Thymus (tissue), 11 donors: ENCODE data around the gene DMBX1. TPM values are rescaled to one million over a fixed set of nuclear protein-coding genes. Genes with fewer than 3 reads are reported as not detected.

ENCODE experiments used
- DNase-seq, 9 donors: peaks; one replicate each; pipeline ENCODE4 v3.0.0-alpha.2; 2013; ENCODE audit warnings: low spot score in 9 of 9, low read depth in 6 of 9, missing footprints in 1 of 9
- H3K27ac ChIP-seq, 2 donors: one replicate each; pipeline ENCODE4 v1.5.1; 2013; ENCODE audit warnings: control low read depth in 1 of 2, low read depth in 1 of 2, low read length in 1 of 2, mild to moderate bottlenecking in 1 of 2, moderate library complexity in 1 of 2
- H3K27me3 ChIP-seq, 2 donors: one replicate each; pipeline ENCODE4 v1.5.1; 2013; ENCODE audit warnings: low read length in 1 of 2; ENCODE audit not compliant: control insufficient read depth in 2 of 2, insufficient read depth in 1 of 2
- H3K36me3 ChIP-seq, 2 donors: one replicate each; pipeline ENCODE4 v1.5.1; 2013; ENCODE audit warnings: low read length in 1 of 2, mild to moderate bottlenecking in 1 of 2, moderate library complexity in 1 of 2; ENCODE audit not compliant: control insufficient read depth in 2 of 2, insufficient read depth in 2 of 2
- H3K4me1 ChIP-seq, 2 donors: one replicate each; pipeline ENCODE4 v1.5.1; 2013; ENCODE audit warnings: low read length in 2 of 2; ENCODE audit not compliant: control insufficient read depth in 2 of 2, insufficient read depth in 2 of 2
- H3K4me3 ChIP-seq, 2 donors: one replicate each; pipeline ENCODE4 v1.5.1; 2013; ENCODE audit warnings: low read length in 2 of 2, control low read depth in 1 of 2, mild to moderate bottlenecking in 1 of 2
- H3K9me3 ChIP-seq, 2 donors: one replicate each; pipeline ENCODE4 v1.5.1; 2013; ENCODE audit warnings: low read length in 1 of 2, mild to moderate bottlenecking in 1 of 2; ENCODE audit not compliant: control insufficient read depth in 2 of 2, insufficient read depth in 1 of 2
- WGBS: extraction: QIAGEN DNeasy Blood & Tissue Kit; methylation state at CpG from one replicate; pipeline ENCODE4 v1.1.7; 2013; 5-methylcytosine and 5-hydroxymethylcytosine counted together
- polyA plus RNA-seq: library from polyadenylated mRNA; stranded (reverse); fragments of 200-250 nt; gene quantifications from one replicate; pipeline ENCODE4 v1.2.3, GENCODE V29; 2013
- total RNA-seq: library from RNA; stranded (reverse); fragments of 120-200 nt; gene quantifications from one replicate; pipeline ENCODE4 v1.2.4, GENCODE V29; 2013
- donor health status: healthy.

Gene DMBX1
- total and polyA plus RNA-seq, 2 donors, result 0.05 to 0.21 TPM

- H3K27me3 ChIP-seq, result peaks cover 0 to 89% of the 10 kb centered on the region in 2 donors
Observed at GRCh38 chr1:46516200-46516950, 26.7 kb downstream of the DMBX1 start.

GRCh38 chr1:46517010-46517600 lies 27.5 kb downstream of the DMBX1 start:
- H3K36me3 ChIP-seq, result no peaks in the 10 kb centered on the region
- peaks cover 3 to 5% of the 10 kb centered on the region in 2 donors for H3K4me1 ChIP-seq
- no peak overlapping the region for H3K4me3 ChIP-seq
- no peak overlapping the region for H3K27ac ChIP-seq
- WGBS, result 16% methylated on average over 10 of the region's 10 CpGs
- peaks cover 0 to 88% of the 10 kb centered on the region in 2 donors for H3K27me3 ChIP-seq
- H3K9me3 ChIP-seq, result no peaks in the 10 kb centered on the region
- DNase-seq, result peak in 1 of 9 donors; percentile 8

More at GRCh38 chr1:46516200-46516950, 26.7 kb downstream of the DMBX1 start:
- WGBS, result 59% methylated on average over 12 of the region's 12 CpGs
- no peak for DNase-seq
- H3K27ac ChIP-seq, result no peak overlapping the region
- no peaks in the 10 kb centered on the region for H3K36me3 ChIP-seq
- H3K9me3 ChIP-seq, result no peaks in the 10 kb centered on the region
- H3K4me3 ChIP-seq, result no peak overlapping the region
- H3K4me1 ChIP-seq, result peaks cover 3 to 5% of the 10 kb centered on the region in 2 donors

GRCh38 chr1:46517932-46518498 lies 28.4 kb downstream of the DMBX1 start:
- Histone ChIP-seq H3K27me3 (peaks cover 0 to 88% of the 10 kb centered on the region in 2 donors), H3K36me3 (no peaks in the 10 kb centered on the region), H3K4me3 (no peak overlapping the region), H3K4me1 (peaks cover 5 to 7% of the 10 kb centered on the region in 2 donors), H3K9me3 (no peaks in the 10 kb centered on the region), H3K27ac (no peak overlapping the region)
- no peak for DNase-seq
- WGBS, result 77% methylated on average over 4 of the region's 4 CpGs

GRCh38 chr1:46519209-46519608 lies 29.6 kb downstream of the DMBX1 start:
- WGBS, result 80% methylated on average over 4 of the region's 4 CpGs
- no peak for DNase-seq
- no peaks in the 10 kb centered on the region for H3K9me3 ChIP-seq
- H3K27ac ChIP-seq, result no peak overlapping the region
- peaks cover 0 to 90% of the 10 kb centered on the region in 2 donors for H3K27me3 ChIP-seq
- H3K36me3 ChIP-seq, result no peaks in the 10 kb centered on the region
- peaks cover 5 to 7% of the 10 kb centered on the region in 2 donors for H3K4me1 ChIP-seq
- no peak overlapping the region for H3K4me3 ChIP-seq

- 86% methylated on average over 15 of the region's 15 CpGs for WGBS
- Histone ChIP-seq H3K36me3 (no peaks in the 10 kb centered on the region), H3K4me1 (peaks cover 5 to 7% of the 10 kb centered on the region in 2 donors), H3K4me3 (no peak overlapping the region), H3K27me3 (peaks cover under 1 to 91% of the 10 kb centered on the region in 2 donors), H3K9me3 (no peaks in the 10 kb centered on the region), H3K27ac (no peak overlapping the region)
- no peak for DNase-seq
Observed at GRCh38 chr1:46520063-46520911, 30.7 kb downstream of the DMBX1 start.

- no peaks in the 10 kb centered on the region for H3K9me3 ChIP-seq
- no peak overlapping the region for H3K4me3 ChIP-seq
- no peak for DNase-seq
- H3K27me3 ChIP-seq, result peaks cover 2 to 91% of the 10 kb centered on the region in 2 donors
- H3K36me3 ChIP-seq, result no peaks in the 10 kb centered on the region
- H3K27ac ChIP-seq, result no peak overlapping the region
- WGBS, result 51% methylated on average over 2 of the region's 2 CpGs
- peaks cover 2 to 7% of the 10 kb centered on the region in 2 donors for H3K4me1 ChIP-seq
Observed at GRCh38 chr1:46521414-46521813, 31.8 kb downstream of the DMBX1 start.

GRCh38 chr1:46522184-46522968 lies 32.7 kb downstream of the DMBX1 start:
- DNase-seq, result no peak
- H3K27me3 ChIP-seq, result peaks cover 7 to 91% of the 10 kb centered on the region in 2 donors
- H3K27ac ChIP-seq, result no peak overlapping the region

GRCh38 chr1:46522969-46523320 lies 33.3 kb downstream of the DMBX1 start:
- H3K4me1 ChIP-seq, result peaks cover 0 to 4% of the 10 kb centered on the region in 2 donors
- whole genome bisulfite sequencing, result 85% methylated on average over 13 of the region's 13 CpGs
- peaks cover 7 to 91% of the 10 kb centered on the region in 2 donors for H3K27me3 ChIP-seq
- no peak for DNase-seq
- H3K9me3 ChIP-seq, result no peaks in the 10 kb centered on the region
- no peaks in the 10 kb centered on the region for H3K36me3 ChIP-seq
- H3K4me3 ChIP-seq, result no peak overlapping the region
- no peak overlapping the region for H3K27ac ChIP-seq

More at GRCh38 chr1:46522184-46522968, 32.7 kb downstream of the DMBX1 start:
- 62% methylated on average over 16 of the region's 16 CpGs for WGBS
- no peak overlapping the region for H3K4me3 ChIP-seq
- H3K36me3 ChIP-seq, result no peaks in the 10 kb centered on the region
- H3K4me1 ChIP-seq, result peaks cover 0 to 4% of the 10 kb centered on the region in 2 donors
- no peaks in the 10 kb centered on the region for H3K9me3 ChIP-seq
